Gastroesophageal sphincter (tissue), 4 donors: Measurements from ENCODE around the gene C2CD2L. TPM values are rescaled to one million over a fixed set of nuclear protein-coding genes. Genes with fewer than 3 reads are reported as not detected.

Experiments
- ATAC-seq: fragments of 150-250 bp; one replicate; pipeline ENCODE4 v1.9.1; 2016; ENCODE audit warnings: mild to moderate bottlenecking, moderate library complexity
- H3K27ac ChIP-seq, 4 donors: fragments of 200-600 bp; sonication (generic) in 3 of 4; 1 replicate in 3 of 4; 2 replicates in 1 of 4; pipeline ENCODE4 v1.5.1; 2016 to 2019
- H3K27me3 ChIP-seq: fragments of 200-600 bp; sonication (generic); one replicate; pipeline ENCODE4 v1.5.1; 2019
- H3K36me3 ChIP-seq, 2 donors: fragments of 200-600 bp; sonication (generic); one replicate each; pipeline ENCODE4 v1.5.1; 2019; ENCODE audit warnings: control low read depth in 1 of 2
- H3K4me1 ChIP-seq, 3 donors: fragments of 200-600 bp; sonication (generic); 1 replicate in 2 of 3; 2 replicates in 1 of 3; pipeline ENCODE4 v1.5.1; 2016 to 2019; ENCODE audit warnings: control low read depth in 2 of 3
- H3K4me3 ChIP-seq, 2 donors: fragments of 200-600 bp; sonication (generic); one replicate each; pipeline ENCODE4 v1.5.1; 2019; ENCODE audit warnings: mild to moderate bottlenecking in 1 of 2, moderate library complexity in 1 of 2
- H3K9me3 ChIP-seq, 3 donors: fragments of 200-600 bp; sonication (generic); one replicate each; pipeline ENCODE4 v1.5.1; 2017 to 2019; ENCODE audit warnings: control low read depth in 2 of 3
- CTCF ChIP-seq, 4 experiments: fragments of 200-600 bp in 2 of 4; fragments of 450-650 bp in 2 of 4; sonication (generic) in 1 of 4; IDR thresholded peaks; one replicate each; pipeline ENCODE4 v1.5.1; 2017 to 2019; ENCODE audit warnings: antibody characterized with exemption in 4 of 4, mild to moderate bottlenecking in 2 of 4, moderate library complexity in 2 of 4
- EP300 ChIP-seq: sonication (generic); formaldehyde crosslinking; IDR thresholded peaks from one replicate; pipeline ENCODE4 v1.6.1; 2017; ENCODE audit warnings: antibody characterized with exemption, mild to moderate bottlenecking
- POLR2A ChIP-seq, 2 donors: fragments of 450-650 bp; IDR thresholded peaks; one replicate each; pipeline ENCODE4 v1.6.1; 2017; ENCODE audit warnings: antibody characterized with exemption in 2 of 2, mild to moderate bottlenecking in 2 of 2, moderate library complexity in 1 of 2
- POLR2AphosphoS5 ChIP-seq: sonication (generic); formaldehyde crosslinking; IDR thresholded peaks from one replicate; pipeline ENCODE4 v1.6.1; 2017; ENCODE audit warnings: antibody characterized with exemption
- WGBS, 2 donors: methylation state at CpG; one replicate each; pipeline ENCODE4 v1.1.5; 2018; ENCODE audit warnings: low coverage in 1 of 2; 5-methylcytosine and 5-hydroxymethylcytosine counted together
- total RNA-seq, 4 donors: library from RNA; depleted of rRNA; stranded (reverse); fragments of >200 nt; gene quantifications; one replicate each; pipeline ENCODE4 v1.1.0, GENCODE V29; 2016

The C2CD2L gene
- total RNA-seq, 4 donors from 2014 or later = 3.4 to 13.3 (median 8.3) TPM

- no peak overlapping the region for H3K27ac ChIP-seq
- no peak for TF ChIP-seq POLR2AphosphoS5
- TF ChIP-seq POLR2A (IDR thresholded peaks at IDR 0.05) = no peak
- TF ChIP-seq EP300 = no peak
- TF ChIP-seq CTCF (IDR thresholded peaks at IDR 0.05) = no peak
- no peaks in the 10 kb centered on the region for H3K9me3 ChIP-seq
- peaks cover 0 to 40% (median 12%) of the 10 kb centered on the region in 3 donors for H3K4me1 ChIP-seq
- peaks cover 0 to 51% of the 10 kb centered on the region in 2 donors for H3K36me3 ChIP-seq
- 80 to 83% methylated on average over 1 of the region's 10 CpGs for WGBS, 2 donors
- ATAC-seq = no peak
- H3K27me3 ChIP-seq = no peaks in the 10 kb centered on the region
- no peak overlapping the region for H3K4me3 ChIP-seq
Measured at GRCh38 chr11:119110439-119110838, 3.3 kb downstream of the C2CD2L start.

GRCh38 chr11:119111361-119111925 lies 4.3 kb downstream of the C2CD2L start:
- Histone ChIP-seq H3K9me3 (no peaks in the 10 kb centered on the region), H3K4me3 (no peak overlapping the region), H3K4me1 (peaks cover 0 to 32% (median 10%) of the 10 kb centered on the region in 3 donors), H3K27ac (no peak overlapping the region), H3K36me3 (peaks cover 0 to 61% of the 10 kb centered on the region in 2 donors), H3K27me3 (no peaks in the 10 kb centered on the region)
- WGBS, 2 donors = 80 to 88% methylated on average over 2 to 8 of the region's 11 CpGs
- ATAC-seq = no peak
- TF ChIP-seq EP300 = no peak
- TF ChIP-seq POLR2AphosphoS5 = no peak
- TF ChIP-seq CTCF (IDR thresholded peaks at IDR 0.05) = no peak
- no peak for TF ChIP-seq POLR2A (IDR thresholded peaks at IDR 0.05)

GRCh38 chr11:119112314-119113020 lies 5.3 kb downstream of the C2CD2L start:
- no peaks in the 10 kb centered on the region for H3K9me3 ChIP-seq
- no peak overlapping the region for H3K4me3 ChIP-seq
- no peaks in the 10 kb centered on the region for H3K27me3 ChIP-seq
- H3K27ac ChIP-seq = no peak overlapping the region
- ATAC-seq = no peak
- TF ChIP-seq POLR2A (IDR thresholded peaks at IDR 0.05) (no peak), EP300 (no peak), POLR2AphosphoS5 (no peak), CTCF (IDR thresholded peaks at IDR 0.05) (no peak)
- 92 to 98% methylated on average over 2 to 7 of the region's 12 CpGs for WGBS, 2 donors
- H3K4me1 ChIP-seq = peaks cover 0 to 26% (median 6%) of the 10 kb centered on the region in 3 donors
- peaks cover 0 to 64% of the 10 kb centered on the region in 2 donors for H3K36me3 ChIP-seq

- no peaks in the 10 kb centered on the region for H3K27me3 ChIP-seq
- H3K36me3 ChIP-seq = peaks cover 0 to 64% of the 10 kb centered on the region in 2 donors
- WGBS, 2 donors = no CpG with 5 or more reads among the region's 9 CpGs
- H3K27ac ChIP-seq = no peak overlapping the region
- H3K4me3 ChIP-seq = no peak overlapping the region
- H3K4me1 ChIP-seq = peaks cover 0 to 17% (median under 1%) of the 10 kb centered on the region in 3 donors
- no peak for TF ChIP-seq CTCF (IDR thresholded peaks at IDR 0.05)
- no peaks in the 10 kb centered on the region for H3K9me3 ChIP-seq
- ATAC-seq = no peak
Measured at GRCh38 chr11:119113716-119114115, 6.6 kb downstream of the C2CD2L start.

GRCh38 chr11:119114351-119114750 lies 7.2 kb downstream of the C2CD2L start:
- no peak for ATAC-seq
- TF ChIP-seq POLR2A (IDR thresholded peaks at IDR 0.05) (no peak), CTCF (IDR thresholded peaks at IDR 0.05) (no peak), POLR2AphosphoS5 (no peak), EP300 (no peak)
- H3K4me3 ChIP-seq = no peak overlapping the region
- no peaks in the 10 kb centered on the region for H3K27me3 ChIP-seq
- H3K27ac ChIP-seq = no peak overlapping the region
- no CpG with 5 or more reads among the region's 5 CpGs for WGBS, 2 donors
- H3K9me3 ChIP-seq = no peaks in the 10 kb centered on the region
- H3K4me1 ChIP-seq = peaks cover 0 to 11% (median 0%) of the 10 kb centered on the region in 3 donors
- peaks cover 0 to 64% of the 10 kb centered on the region in 2 donors for H3K36me3 ChIP-seq
